ENCODE results near the gene ATG5.
"Not testable (repeated sequence)": the region's sequence is repeated elsewhere in the genome, so short reads cannot be mapped to it uniquely, and the experiment has no call there.

ATG5 gene

DNA sequence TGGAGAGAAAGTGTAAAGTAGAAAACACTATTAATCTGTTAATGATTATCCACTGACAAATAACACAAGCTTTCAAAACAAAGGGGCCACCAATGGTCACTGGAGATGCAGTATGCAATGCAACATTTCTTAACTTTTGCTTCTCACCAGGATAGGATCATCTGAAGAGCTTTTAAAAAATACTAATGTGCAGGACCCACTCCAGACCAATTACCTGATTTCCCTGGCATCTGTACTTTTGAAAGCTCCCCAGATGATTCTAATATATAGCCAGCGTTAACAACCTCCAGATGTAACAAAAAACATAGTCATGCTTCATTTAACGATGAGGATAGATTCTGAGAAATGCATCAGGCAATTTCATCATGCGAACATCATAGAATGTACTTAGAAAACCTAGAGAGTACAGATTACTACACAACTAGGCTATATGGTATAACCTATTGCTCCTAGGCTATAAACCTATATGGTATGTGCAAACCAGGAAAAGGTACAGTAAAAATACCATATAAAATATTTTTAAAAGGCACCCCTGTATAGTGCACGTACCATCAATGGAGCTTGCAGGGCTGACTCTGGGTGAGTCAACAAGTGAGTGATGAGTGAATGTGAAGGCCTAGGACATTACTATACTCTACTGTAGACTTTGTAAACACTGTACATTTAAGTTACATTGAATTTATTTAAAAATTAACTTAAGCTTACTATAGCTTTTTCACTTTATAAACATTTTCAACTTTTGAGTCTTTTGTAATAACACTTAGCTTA lies 69.2 kb downstream of the ATG5 start:
- no peak for DNase-seq

DNA sequence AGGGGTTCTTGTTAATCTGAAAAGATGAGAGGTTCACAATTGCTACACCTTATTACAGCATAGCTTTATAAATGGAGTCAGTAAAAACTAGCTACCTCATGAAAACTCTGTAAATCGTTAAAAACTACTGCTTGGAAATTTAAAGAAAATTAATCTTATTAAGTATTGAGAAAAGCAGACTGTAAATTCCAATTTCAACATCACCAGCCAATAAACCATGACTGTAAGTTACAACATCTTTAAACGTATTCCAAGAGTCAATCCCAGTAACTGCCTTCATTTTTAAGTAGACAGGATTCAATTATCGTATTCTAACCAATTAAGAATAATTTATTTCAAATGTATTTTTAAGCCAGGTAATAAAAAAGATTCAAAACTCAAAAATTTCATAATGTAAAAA lies 70.3 kb downstream of the ATG5 start:
- no peak for DNase-seq

DNA sequence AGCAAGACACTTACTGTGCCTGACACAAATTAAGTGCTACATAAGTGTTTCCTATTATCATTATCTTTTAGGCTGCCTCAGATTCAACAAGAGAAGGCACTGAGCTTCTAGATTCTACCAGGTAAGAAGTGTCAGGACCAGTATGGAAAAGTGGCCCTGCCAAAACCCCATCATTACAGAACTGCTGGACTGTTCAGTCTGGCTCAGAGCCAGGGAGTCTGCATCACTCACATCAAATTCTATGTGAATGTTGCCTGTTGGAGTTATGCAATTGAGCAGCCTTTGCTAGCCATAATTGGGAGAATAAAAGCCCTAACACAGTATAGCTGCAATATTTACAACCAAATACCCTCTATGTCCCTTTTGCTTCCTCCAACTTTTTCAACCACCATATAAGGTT lies 70.9 kb downstream of the ATG5 start:
- no peak for DNase-seq

DNA sequence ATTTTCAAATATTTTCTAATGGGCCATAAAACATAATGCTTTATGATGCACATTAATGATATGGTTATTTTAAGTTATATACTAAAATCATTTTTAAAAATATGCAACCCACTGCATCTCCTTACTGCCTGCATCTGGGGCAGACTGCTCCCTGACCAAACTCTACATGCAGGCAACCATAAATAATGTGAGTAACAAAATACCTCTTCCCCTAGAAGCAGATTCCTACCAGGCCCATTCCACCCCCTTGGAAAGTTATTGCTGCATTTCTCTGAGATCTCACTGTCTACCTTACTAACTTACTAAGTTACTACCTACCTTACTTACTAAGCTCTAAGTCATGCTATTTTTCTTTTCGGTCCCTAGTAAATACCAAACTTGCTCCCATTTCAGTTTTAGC lies 71.8 kb downstream of the ATG5 start:
- DNase-seq: no peak

DNA sequence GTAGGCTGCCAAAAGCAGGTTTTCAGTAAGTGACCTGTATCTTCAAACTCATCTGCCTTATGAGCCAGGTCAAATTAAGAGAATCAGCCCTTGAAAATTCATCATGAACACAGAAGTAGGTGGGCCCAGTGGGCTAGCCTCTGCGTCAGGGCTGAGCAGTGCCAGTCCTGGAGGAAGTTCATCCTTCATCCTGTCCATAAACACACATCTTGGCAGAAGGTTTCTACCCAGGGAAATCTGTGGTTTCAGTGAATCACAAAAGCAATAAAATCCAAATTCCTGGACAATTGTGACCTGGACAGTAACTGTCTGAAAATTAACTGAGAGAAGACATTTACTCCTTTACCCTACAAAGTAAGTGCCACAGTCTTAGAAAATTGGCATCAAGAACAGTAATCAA lies 72.4 kb downstream of the ATG5 start:
- peak; percentile 48 for DNase-seq

DNA sequence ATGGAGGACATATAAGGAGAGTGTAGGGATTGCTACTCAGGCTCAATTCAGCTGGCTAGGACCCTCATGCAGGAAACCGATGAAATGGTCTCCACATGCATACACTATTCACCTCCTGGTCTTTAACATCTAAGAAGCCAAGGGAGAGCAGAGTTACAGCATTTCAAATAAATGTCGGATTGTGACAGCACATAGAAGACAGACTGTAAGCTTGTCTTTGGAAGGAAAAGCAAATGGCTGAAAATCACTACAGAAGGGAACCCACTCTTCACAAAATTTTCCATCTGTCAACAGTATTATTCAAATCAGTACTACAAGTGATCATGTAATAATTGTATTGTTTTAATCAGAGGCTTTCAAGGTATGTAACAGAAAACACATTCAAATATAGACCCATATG lies 72.9 kb downstream of the ATG5 start:
- DNase-seq: no peak

DNA sequence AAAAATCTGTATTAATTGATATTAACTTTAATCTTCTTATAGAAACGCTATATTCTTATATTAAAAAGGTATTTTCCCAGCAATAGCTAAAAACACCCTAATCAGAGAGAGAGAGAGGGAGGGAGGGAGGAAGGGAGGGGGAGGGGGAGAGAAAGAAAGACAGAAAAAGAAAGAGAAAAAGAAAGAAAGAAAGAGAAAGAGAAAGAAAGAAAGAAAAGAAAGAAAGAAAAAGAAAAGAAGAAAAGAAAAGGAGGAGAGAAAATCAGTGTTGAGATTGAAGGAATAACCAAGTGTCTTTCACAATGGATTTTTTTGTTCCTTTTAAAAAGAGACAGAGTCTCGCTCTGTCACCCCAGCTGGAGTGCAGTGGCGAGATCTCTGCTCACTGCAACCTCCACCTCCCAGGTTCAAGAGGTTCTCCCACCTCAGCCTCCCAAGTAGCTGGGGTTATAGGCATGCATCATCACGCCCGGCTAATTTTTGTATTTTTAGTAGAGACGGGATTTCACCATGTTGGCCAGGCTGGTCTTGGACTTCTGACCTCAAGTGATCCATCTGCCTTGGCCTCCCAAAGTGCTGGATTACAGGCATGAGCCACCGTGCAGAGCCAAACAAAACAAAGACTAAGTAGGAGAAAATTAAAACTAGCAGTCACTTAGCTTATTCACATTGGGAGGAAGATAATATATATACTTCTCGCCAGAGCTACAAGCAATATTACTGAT lies 73.9 kb downstream of the ATG5 start:
- not testable (repeated sequence) for DNase-seq

DNA sequence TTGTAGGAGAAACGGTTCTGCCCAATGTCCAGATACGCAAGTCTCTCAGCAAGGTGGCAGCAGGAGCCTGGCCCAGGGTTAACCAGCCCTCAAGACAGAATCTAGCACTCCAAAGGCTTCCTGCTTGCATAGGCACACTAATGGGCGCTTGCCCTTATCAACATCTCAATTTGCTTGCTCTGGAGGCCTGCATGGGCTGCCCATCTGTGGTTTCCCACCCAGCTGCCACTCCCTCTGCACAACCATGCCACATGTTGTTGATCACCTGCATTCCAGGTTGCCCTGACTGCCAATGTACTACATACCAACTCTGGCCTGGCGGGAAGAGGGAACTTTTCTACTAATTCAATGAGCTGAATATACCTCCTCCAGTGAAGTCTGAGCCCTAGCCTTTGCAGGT lies 74.6 kb downstream of the ATG5 start:
- no peak for DNase-seq

DNA sequence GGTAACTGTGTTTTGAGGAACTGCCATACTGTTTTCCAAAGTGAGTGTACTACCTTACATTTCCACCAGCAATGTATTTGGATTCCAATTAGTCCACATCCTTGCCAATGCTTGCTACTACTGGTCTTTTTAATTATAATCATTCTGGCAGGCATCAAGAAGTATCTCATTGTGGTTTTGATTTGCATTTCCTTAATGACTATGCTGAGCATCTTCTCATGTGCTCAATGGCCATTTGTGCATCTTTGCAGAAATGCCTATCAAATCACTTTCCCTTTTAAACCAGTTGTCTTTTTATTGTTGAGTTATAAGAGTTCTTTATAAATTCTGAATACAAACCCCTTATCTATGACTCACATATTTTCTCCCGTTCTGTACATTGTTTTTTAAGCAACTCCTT lies 75.9 kb downstream of the ATG5 start:
- DNase-seq: no peak

DNA sequence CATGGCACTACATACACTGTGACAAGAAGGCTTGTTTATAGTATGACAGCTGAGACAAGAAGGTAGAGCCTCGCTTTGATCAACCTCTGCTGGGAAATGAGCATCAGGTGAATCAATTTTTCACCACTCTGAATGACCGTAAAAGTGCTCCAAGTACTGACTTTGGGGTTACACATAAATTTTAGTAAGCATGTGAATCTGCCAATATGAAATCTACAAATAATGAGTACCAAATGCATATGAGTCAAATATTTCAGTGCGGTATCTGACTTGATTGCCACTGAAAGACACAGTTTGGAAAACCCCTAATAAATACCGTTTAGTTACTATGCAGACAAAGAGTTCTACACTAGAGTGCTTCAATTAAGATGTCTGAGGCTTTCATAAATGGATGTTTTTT lies 77.8 kb downstream of the ATG5 start:
- no peak for DNase-seq

DNA sequence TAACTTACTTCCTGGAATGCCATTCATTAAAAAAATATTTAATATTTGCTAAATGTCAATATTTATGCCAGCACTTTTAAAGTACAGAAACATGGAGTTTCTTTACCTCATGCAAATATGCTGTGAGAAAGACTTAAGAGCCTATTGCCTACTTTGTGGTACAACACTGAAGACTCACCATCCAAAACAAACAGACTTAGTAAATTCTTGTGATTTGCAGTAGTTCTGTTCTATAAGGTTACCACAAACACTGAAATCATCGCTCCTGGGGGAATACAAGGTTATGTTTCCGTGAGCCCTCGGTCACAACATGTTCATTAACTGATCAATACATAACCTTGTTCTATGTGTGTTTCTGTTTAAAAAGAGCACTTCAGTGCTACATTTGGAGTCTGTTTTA lies 78.3 kb downstream of the ATG5 start:
- DNase-seq: no peak

DNA sequence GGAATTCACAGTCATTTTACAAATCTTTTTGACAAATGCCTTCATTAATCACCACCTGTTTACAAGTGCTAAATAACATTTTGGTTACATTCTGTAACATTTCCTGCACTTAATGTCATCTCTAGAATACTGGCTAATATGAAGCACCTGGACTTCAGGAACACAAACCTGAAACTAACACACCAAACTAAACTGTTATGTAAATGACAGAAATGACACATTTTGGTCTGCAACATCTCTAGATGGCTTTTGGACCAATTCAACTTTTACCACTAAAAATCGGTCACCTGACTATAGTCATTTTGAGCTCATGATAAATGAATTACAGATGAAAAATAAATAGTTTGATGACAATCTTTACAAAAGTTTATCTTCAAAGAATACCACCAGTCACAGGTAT lies 80.6 kb downstream of the ATG5 start:
- DNase-seq: no peak

DNA sequence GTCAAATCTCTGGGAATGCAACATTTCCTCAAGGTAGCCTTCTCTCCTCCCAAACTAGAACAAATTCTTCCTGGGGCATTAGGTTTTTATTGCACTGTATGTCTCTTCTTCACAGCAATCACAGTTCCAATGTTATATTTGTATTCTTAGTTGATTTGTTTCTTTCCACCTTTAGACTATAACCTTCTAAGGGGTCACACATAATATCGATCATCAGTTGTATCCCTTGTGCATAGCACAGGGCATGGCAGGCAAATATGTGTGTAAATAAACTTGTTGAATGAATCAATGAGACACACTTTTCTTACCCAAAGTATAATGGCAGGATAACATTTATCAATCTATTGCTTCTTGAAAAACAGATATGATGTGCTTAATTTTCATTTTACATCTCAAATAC lies 81.0 kb downstream of the ATG5 start:
- no peak for DNase-seq

DNA sequence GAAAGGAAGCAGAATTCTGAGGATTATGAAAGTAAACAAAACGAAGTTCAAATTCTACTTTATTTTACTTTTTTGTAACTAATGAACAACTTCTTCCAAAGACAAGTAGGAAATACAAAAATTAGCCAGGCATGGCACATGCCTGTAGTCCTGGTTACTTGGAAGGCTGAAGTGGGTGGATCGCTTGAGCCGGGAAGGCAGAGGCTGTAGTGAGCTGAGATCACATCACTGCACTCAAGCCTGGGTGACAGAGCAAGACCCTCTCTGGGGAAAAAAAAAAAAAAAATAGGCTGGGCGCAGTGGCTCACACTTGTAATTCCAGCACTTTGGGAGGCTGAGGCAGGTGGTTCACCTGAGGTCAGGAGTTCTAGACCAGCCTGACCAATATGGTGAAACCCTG lies 82.3 kb downstream of the ATG5 start:
- no peak for DNase-seq

DNA sequence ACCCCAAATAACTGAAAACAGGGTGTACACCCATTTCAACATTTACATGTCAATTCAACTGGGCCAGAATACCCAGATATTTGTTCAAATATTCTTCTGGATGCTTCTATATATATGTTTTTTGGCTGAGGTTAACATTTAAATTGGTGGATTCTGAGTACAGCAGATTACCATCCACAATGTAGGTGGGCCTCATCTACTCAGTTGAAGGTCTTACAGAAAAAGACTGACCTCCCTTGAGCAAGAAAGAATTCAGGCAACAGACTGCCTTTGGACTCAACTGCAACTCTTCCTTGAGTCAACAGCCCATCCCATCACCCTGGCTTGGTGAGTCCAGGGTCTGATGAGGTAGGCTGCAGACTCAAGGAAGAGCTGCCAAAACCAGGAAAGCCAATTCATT lies 84.1 kb downstream of the ATG5 start:
- no peak for DNase-seq

DNA sequence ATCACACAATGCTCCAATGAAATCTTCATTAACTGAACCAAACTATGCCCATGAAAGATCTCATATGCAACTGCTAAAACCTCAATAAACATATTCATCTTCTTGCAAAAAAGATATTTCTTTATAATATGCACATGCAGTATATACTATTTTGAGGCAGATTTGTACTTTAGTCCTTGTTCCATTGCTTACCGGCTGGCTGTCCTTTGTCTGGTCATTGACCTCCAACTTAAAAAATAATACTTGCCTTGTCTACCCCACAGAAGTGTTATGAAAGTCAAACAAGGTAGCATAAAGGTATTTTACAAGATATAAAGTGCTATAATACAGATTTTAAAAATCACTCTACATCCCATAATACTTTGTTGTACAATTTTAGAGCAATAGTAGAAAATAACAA lies 88.3 kb downstream of the ATG5 start:
- DNase-seq: no peak

DNA sequence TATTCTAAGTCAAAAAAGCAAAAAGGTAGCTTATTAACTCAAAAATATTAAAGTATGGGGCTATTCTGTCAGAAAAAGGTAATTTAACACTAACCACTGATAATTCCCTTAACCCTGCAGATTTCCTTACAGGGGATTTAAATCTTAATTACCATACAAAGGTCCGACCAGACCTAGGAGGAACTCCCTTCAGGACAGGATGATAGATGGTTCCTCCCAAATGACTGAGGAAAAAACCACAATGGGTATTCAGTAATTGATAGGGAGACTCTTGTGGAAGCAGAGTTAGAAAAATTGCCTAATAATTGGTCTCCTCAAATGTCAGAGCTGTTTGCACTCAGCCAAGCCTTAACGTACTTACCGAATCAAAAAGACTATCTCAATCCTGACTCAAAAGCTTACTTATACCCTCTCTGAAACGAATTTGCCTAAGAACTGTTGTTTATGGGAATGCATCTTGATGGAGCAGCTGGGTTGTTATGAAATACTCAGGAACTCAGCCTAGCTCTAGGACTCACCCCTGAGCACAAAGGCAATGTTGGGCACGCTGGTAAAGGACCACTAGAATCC lies 95.6 kb downstream of the ATG5 start:
- not testable (repeated sequence) for DNase-seq

DNA sequence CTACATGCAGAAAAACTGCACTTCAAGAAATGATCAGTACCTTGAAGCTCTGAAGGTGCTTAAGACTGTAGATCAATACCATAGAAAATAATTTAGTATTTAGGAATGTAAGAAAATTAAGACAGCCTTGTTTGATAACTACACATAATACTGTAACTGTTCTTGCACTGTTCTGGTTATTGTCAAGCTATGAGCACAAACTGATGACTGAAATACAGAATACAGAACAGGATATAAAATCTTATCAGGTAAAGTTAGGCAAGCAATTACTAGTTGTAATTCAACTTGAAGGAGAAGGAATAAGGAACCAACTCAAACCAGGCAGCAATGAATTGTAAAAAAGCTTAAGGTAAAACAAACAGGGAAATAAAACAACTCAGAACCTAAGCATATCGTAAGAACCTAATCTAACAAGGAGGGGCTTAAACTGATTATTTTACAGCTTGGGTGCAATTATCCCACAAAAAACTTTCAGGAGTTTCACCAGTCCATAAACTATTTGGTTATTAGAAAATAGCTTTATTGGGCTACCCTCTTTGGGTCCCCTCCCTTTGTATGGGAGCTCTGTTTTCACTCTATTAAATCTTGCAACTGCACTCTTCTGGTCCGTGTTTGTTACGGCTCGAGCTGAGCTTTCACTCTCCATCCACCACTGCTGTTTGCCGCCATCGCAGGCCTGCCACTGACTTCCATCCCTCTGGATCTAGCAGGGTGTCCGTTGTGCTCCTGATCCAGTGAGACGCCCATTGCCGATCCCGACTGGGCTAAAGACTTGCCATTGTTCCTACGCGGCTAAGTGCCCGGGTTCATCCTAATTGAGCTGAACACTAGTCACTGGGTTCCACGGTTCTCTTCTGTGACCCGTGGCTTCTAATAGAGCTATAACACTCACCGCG lies 97.7 kb downstream of the ATG5 start:
- no peak for DNase-seq

DNA sequence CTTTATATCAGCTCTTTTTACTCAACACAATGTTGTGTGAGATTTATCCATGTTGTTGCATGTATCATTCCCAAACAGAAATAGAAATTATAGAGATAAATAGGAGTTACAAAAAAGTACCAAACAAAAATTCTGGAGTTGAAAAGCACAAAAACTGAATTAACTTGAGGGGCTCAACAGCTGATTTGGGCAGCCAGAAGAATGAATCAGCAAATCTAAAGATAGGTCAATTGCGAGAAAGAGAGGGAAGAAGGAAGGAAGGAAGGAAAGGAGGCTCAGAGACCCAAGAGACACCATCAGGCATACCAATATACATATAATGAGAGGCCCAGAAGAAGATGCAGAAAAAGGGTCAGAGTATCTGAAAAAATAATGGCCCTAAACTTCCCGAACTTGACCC lies 98.9 kb downstream of the ATG5 start:
- no peak for DNase-seq

DNA sequence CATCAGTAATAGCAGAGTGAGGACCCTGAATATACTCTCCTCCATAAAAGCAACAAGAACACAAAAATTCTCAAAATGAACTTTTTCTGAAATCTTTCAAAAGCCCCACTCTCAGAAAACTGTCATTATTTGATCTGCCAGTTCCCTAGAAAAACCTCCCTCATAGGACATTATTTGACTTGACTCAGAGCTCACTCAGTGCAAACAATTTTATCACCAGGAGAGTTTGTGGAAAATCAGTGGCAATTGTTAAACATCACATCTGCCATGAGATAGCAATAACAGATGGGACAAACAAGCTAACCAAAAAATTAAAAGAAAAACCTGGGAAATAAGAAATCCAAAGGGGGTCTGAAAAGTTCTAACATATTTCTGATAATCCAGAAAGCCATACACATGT lies 100.0 kb downstream of the ATG5 start:
- no peak for DNase-seq

DNA sequence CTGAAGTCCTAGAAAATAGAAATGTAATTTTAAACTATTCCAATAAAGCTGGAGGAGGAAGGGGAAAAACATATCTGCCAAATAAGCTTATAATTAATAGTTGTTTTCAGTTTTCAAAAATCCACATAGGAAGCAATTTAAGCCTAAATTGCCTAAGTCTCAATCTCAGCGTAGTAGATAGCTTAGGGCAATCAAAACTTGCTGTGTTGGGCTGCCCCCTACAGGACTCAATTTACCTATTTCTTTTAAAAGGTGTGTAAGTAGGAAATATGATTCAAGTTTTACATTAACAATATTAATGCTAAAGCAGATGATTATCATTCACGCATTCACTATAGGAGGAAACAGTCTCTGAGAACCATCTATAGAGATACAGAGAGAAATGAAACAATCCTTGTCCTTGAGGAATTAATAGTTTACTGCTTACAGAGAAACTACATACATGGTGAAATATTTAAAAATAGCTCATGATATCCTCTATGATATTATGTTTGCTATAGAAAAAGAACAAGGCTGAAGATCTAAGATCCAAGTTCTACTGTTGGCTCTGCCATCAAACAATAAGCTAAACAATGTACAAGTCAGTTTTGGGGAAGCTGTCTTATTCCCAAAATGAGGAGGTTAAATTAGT lies 102.1 kb downstream of the ATG5 start:
- peak; percentile 35 for DNase-seq

DNA sequence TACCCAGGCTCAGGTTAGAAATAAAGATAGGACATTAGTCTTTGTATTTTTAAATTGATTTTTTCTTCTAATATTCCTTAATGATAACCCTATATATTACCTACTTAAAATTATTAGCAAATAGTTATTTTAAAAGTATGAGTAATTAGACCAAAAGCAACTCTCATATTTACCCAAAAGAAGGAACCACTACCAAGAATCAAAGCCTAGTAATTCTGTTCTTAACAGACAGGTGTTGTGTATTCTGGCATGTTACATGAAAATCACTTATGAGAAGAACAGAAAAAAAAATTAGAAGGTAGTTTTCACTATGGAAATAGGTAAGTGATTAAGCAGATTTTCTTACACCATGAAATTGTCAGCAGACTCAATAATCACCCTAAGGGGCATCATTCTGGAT lies 105.1 kb downstream of the ATG5 start:
- DNase-seq: no peak

DNA sequence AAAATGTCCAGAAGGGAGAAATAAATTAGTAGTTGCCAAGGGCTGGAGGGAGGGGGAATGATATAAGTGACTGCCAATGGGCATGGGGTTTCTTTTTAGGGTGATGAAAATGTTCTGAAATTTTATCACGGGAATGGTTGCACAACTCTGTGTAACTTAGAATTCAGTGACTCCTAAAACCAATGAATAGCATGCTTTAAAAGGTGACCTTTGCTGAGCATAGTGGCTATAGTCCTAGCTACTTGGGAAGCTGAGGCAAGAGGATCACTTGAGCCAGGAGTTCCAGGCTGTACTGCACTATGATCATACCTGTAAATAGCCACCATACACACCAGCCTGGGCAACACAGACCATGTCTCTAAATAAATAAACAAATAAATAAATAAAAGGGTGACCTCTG lies 109.0 kb downstream of the ATG5 start:
- no peak for DNase-seq

All from right hindlimb (tissue), 1 donor.